Body of pancreas (tissue), 4 donors: ENCODE data around the gene GPR108. TPM values are rescaled to one million over a fixed set of nuclear protein-coding genes. Genes with fewer than 3 reads are reported as not detected.

ENCODE experiments used
- ATAC-seq: fragments of 150-250 bp; one replicate; pipeline ENCODE4 v1.9.1; 2016
- DNase-seq, 4 donors: peaks; one replicate each; pipeline ENCODE4 v3.0.0-alpha.2; 2019
- H3K27ac ChIP-seq, 4 donors: fragments of 200-600 bp; sonication (generic); 1 replicate in 3 of 4; 2 replicates in 1 of 4; pipeline versions ENCODE4 v1.5.1 to v1.6.1; 2016 to 2019; ENCODE audit warnings: mild to moderate bottlenecking in 1 of 4, mixed read lengths in 1 of 4, moderate library complexity in 1 of 4
- H3K27me3 ChIP-seq, 2 donors: fragments of 200-600 bp; sonication (generic); one replicate each; pipeline ENCODE4 v1.6.0; 2016; ENCODE audit warnings: mild to moderate bottlenecking in 1 of 2
- H3K36me3 ChIP-seq, 2 donors: fragments of 200-600 bp; sonication (generic); replicated peaks in 1 of 2; 2 replicates each; pipeline ENCODE4 v1.5.1; 2016; ENCODE audit warnings: low read depth in 2 of 2; ENCODE audit not compliant: insufficient read depth in 1 of 2
- H3K4me1 ChIP-seq: fragments of 200-600 bp; sonication (generic); one replicate; pipeline ENCODE4 v1.6.0; 2016
- H3K4me3 ChIP-seq, 2 donors: fragments of 200-600 bp; sonication (generic); 1 replicate in 1 of 2; 2 replicates in 1 of 2; pipeline ENCODE4 v1.5.1; 2016 to 2019
- H3K9me3 ChIP-seq, 3 donors: fragments of 200-600 bp; sonication (generic); 1 replicate in 2 of 3; 2 replicates in 1 of 3; pipeline ENCODE4 v1.5.1; 2016
- CTCF ChIP-seq, 7 experiments: fragments of 450-650 bp in 4 of 7; fragments of 200-600 bp in 3 of 7; sonication (generic) in 3 of 7; IDR thresholded peaks; one replicate each; pipeline ENCODE4 v1.5.1; 2016 to 2019; ENCODE audit warnings: antibody characterized with exemption in 7 of 7
- POLR2A ChIP-seq, 3 donors: fragments of 450-650 bp; IDR thresholded peaks; one replicate each; pipeline ENCODE4 v1.6.1; 2016; ENCODE audit warnings: antibody characterized with exemption in 3 of 3, mild to moderate bottlenecking in 2 of 3
- WGBS, 2 donors: methylation state at CpG; one replicate each; pipeline ENCODE4 v1.1.5; 2017; 5-methylcytosine and 5-hydroxymethylcytosine counted together
- intact Hi-C: fragments of 100-400 bp; cut with DNase I; formaldehyde crosslinking; loops from one replicate; pipeline ENCODE4 v1.15.1; 2023
- total RNA-seq, 2 donors: library from RNA; depleted of rRNA; stranded (reverse); fragments of >200 nt; gene quantifications; one replicate each; pipeline ENCODE4 v1.1.0, GENCODE V29; 2016

The GPR108 gene
- total RNA-seq, 2 donors from 2014 or later: 68.2 to 75.8 TPM

- Histone ChIP-seq H3K27ac (peak overlapping the region; percentile 66 to 83 (median 80)), H3K9me3 (no peaks in the 10 kb centered on the region), H3K4me1 (peaks cover 35% of the 10 kb centered on the region), H3K36me3 (peaks cover 4 to 18% of the 10 kb centered on the region in 2 donors), H3K4me3 (no peak overlapping the region), H3K27me3 (no peaks in the 10 kb centered on the region)
- no peak for TF ChIP-seq POLR2A (IDR thresholded peaks at IDR 0.05)
- no peak for TF ChIP-seq CTCF (IDR thresholded peaks at IDR 0.05)
- WGBS, 2 donors: 89 to 94% methylated on average over 15 of the region's 15 CpGs
- DNase-seq (no peak), ATAC-seq (no peak)
- intact Hi-C loops: loop anchor here (10.0 kb wide), 2 partner anchors 121 to 229 kb away; no protein-coding TSS in a partner anchor
Measured at GRCh38 chr19:6743714-6744380, 6.5 kb upstream of the GPR108 start.

- no peaks in the 10 kb centered on the region for H3K9me3 ChIP-seq
- H3K4me3 ChIP-seq: no peak overlapping the region
- 76 to 86% methylated on average over 7 of the region's 7 CpGs for WGBS, 2 donors
- peaks cover 43% of the 10 kb centered on the region for H3K4me1 ChIP-seq
- intact Hi-C loops: loop anchor here (10.0 kb wide), 2 partner anchors 122 to 228 kb away; no protein-coding TSS in a partner anchor
- no peaks in the 10 kb centered on the region for H3K27me3 ChIP-seq
- TF ChIP-seq CTCF (IDR thresholded peaks at IDR 0.05) (no peak), POLR2A (IDR thresholded peaks at IDR 0.05) (no peak)
- DNase-seq (no peak), ATAC-seq (no peak)
- H3K36me3 ChIP-seq: peaks cover 4 to 12% of the 10 kb centered on the region in 2 donors
- H3K27ac ChIP-seq: peak overlapping the region in 1 of 4 donors; percentile 13
Measured at GRCh38 chr19:6743066-6743465, 5.7 kb upstream of the GPR108 start.

DNA sequence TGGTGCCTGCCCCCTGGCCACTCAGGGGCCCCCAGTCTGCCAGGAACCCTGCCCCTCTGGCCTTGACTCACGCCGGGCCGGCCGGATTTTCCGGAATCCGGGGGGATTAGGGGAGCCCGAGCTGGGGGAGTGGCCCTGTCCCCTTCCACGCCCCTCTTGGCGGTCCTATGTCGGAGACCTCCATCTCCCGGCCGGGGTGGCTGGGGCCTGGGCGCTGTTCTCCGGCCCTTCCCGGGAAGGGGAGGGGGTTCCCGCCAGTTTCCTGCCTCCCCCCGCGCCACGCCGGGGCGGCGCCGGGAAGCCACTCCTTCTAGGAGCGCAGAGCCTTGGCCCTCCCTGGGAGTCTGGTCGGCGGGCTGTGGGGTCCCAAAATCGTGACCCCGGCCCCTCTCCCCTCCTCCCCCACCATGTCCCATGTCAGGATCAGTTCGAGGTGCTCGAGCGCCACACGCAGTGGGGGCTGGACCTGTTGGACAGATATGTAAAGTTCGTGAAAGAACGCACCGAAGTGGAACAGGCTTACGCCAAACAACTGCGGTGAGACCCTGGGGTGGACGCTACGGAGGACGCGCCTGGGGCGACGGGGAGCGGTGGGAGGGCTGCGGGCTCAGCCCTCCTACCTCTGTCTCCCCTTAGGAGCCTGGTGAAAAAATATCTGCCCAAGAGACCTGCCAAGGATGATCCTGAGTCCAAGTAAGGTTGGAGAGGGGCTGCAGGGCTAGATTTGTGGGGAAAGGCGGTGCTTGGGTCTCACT lies 3.4 kb upstream of the GPR108 start:
- Histone ChIP-seq H3K4me1 (peaks cover 54% of the 10 kb centered on the region), H3K27ac (peak overlapping the region; percentile 81 to 95 (median 88)), H3K36me3 (no peaks in the 10 kb centered on the region), H3K4me3 (peak overlapping the region; percentile 42 to 73), H3K27me3 (no peaks in the 10 kb centered on the region), H3K9me3 (no peaks in the 10 kb centered on the region)
- DNase-seq: peak; percentile 42 to 50 (median 49)
- TF ChIP-seq CTCF (IDR thresholded peaks at IDR 0.05) (no peak), POLR2A (IDR thresholded peaks at IDR 0.05) (peak in 1 of 3 donors; percentile 38)
- intact Hi-C loops: loop anchor here (10.0 kb wide), 2 partner anchors 124 to 226 kb away; no protein-coding TSS in a partner anchor
- 2 to 5% methylated on average over 16 to 45 of the region's 46 CpGs for WGBS, 2 donors
- no peak for ATAC-seq

DNA sequence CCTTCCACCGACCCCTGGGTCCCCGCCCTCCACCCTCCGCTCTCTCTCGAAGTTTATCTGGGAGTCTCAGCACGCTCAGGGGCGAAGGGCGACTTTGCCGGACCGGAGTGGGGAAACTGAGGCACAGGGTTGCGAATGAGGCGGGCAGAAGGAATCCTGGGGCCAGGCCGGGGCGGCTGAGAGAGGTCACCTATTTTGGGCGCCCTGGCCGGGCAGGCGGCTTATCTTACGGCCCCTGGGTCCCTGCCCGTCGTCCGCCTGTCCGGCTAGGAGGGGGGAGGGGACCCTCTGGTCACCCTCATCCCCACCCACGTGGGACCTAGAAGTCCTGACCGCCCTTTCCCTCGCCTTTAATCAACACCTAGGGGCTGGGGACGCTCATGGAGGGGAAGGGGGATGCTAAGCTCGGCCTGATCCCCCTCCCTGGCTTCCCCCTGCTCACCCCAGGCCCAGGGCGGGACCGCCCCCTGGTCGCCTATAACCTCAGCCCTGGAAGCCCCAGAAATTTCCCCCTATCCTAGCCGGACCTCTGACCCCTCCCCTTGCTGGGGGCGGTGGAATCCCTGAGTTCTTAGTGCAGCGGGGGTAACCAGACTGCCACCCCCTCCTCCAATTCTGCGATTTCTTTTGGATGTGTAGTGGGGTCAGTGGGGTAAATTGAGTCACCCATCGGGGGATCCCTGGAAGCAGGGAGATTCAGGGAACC lies 2.7 kb upstream of the GPR108 start:
- Histone ChIP-seq H3K4me1 (peaks cover 55% of the 10 kb centered on the region), H3K4me3 (peak overlapping the region; percentile 42 to 73), H3K36me3 (no peaks in the 10 kb centered on the region), H3K27ac (peak overlapping the region; percentile 81 to 95 (median 88)), H3K27me3 (no peaks in the 10 kb centered on the region), H3K9me3 (no peaks in the 10 kb centered on the region)
- DNase-seq: peak in 3 of 4 donors; percentile 44 to 51 (median 50)
- WGBS, 2 donors: 0% methylated on average over 13 to 34 of the region's 34 CpGs
- TF ChIP-seq CTCF (IDR thresholded peaks at IDR 0.05) (no peak), POLR2A (IDR thresholded peaks at IDR 0.05) (no peak)
- no peak for ATAC-seq
- intact Hi-C loops: loop anchor here (10.0 kb wide), 2 partner anchors 125 to 225 kb away; no protein-coding TSS in a partner anchor
